ENCODE data around the gene ABCA12.

DNA sequence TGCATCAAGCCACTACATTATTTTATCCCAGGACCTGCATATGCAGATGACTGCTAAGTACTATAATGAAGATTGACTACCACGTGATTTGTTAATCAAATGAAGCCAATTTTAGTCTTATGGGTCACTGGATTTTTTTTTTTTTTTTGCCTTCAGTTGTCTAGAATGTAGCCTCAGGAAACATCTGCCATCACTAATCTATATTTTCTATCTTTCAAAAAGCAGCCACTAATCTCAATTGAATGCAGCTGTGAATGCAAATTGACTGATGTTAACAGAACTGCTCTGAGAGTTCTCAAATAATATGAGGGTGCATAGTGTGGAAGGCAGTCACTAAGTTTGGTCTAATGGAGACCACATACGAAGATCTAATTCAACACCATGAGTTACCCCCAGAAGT is 106.3 kb downstream of the ABCA12 start:
- TF ChIP-seq SUZ12 (IDR thresholded peaks at IDR 0.05; ENCODE audit: extremely low read depth, insufficient read depth, insufficient read length) (no peak), YY1 (IDR thresholded peaks at IDR 0.05; ENCODE audit: insufficient read depth, insufficient read length) (no peak)
